OCI-LY3 (cell line): ENCODE data around the gene STX4.

Experiments
- H2AFZ ChIP-seq: fragments of 200-600, 300-600 bp; shearing (Covaris generic); 2 replicates; pipeline ENCODE4 v1.6.0; 2014; ENCODE audit warnings: antibody characterized with exemption, low read depth, low read length
- H3K27ac ChIP-seq: fragments of 200-600, 300-600 bp; sonication (generic); 2 replicates; pipeline ENCODE4 v1.5.1; 2014; ENCODE audit warnings: mild to moderate bottlenecking, low read length, moderate library complexity, mixed read lengths
- H3K27me3 ChIP-seq: fragments of 200-600, 300-600 bp; sonication (generic); 2 replicates; pipeline ENCODE4 v1.6.1; 2014; ENCODE audit warnings: low read depth, low read length, mixed read lengths
- H3K36me3 ChIP-seq: fragments of 200-600, 300-600 bp; sonication (generic); replicated peaks from 2 replicates; pipeline ENCODE3; 2014; ENCODE audit warnings: low read depth, low read length, mixed read lengths
- H3K4me1 ChIP-seq: fragments of 300-600, 200-600 bp; sonication (generic); 2 replicates; pipeline ENCODE4 v1.6.1; 2014; ENCODE audit warnings: low read length, mixed read lengths
- H3K4me2 ChIP-seq: fragments of 200-600, 300-600 bp; sonication (generic); 2 replicates; pipeline ENCODE4 v1.6.1; 2014; ENCODE audit warnings: low read length, mixed read lengths
- H3K4me3 ChIP-seq: fragments of 300-600, 200-600 bp; sonication (generic); 2 replicates; pipeline ENCODE4 v1.5.1; 2014; ENCODE audit warnings: antibody characterized with exemption, mild to moderate bottlenecking, low read length, moderate library complexity
- H3K79me2 ChIP-seq: fragments of 300-600, 200-600 bp; shearing (Covaris generic); 2 replicates; pipeline ENCODE4 v1.6.1; 2014; ENCODE audit warnings: mild to moderate bottlenecking, low read length, mixed read lengths
- H3K9ac ChIP-seq: fragments of 300-600, 200-600 bp; shearing (Covaris generic); 2 replicates; pipeline ENCODE4 v1.6.0; 2014; ENCODE audit warnings: mild to moderate bottlenecking, low read length, moderate library complexity
- H3K9me3 ChIP-seq: fragments of 200-600, 300-600 bp; shearing (Covaris generic); 2 replicates; pipeline ENCODE4 v1.6.1; 2014; ENCODE audit warnings: low read length, mixed read lengths; ENCODE audit not compliant: insufficient read depth
- H4K20me1 ChIP-seq: fragments of 200-600, 300-600 bp; sonication (generic); 2 replicates; pipeline ENCODE4 v1.6.1; 2016; ENCODE audit warnings: low read length, mixed read lengths; ENCODE audit not compliant: insufficient read depth
- EZH2phosphoT487 ChIP-seq: fragments of 200-600 bp; shearing (Covaris generic); IDR thresholded peaks from 2 replicates; pipeline ENCODE4 v1.6.1; 2018; ENCODE audit warnings: antibody characterized with exemption, mixed run types, low read depth
- TF ChIP-seq, protein P1 (sequence below): fragments of 200-600, 300-600 bp; sonication (generic); IDR thresholded peaks from 2 replicates; pipeline ENCODE4 v1.5.1; 2014; ENCODE audit warnings: antibody characterized with exemption, low read length, low read depth

STX4 gene

GRCh38 chr16:31004658-31005057 lies 28.7 kb upstream of the STX4 start:
- Histone ChIP-seq H4K20me1 (no peaks in the 10 kb centered on the region), H3K9ac (no peak overlapping the region), H3K4me1 (no peaks in the 10 kb centered on the region), H3K27me3 (0 out of 2 replicates have a peak, but pooled peaks cover 3% of the 10 kb centered on the region), H3K36me3 (no peaks in the 10 kb centered on the region), H2AFZ (no peak overlapping the region), H3K4me3 (no peak overlapping the region), H3K4me2 (no peak overlapping the region), H3K27ac (no peak overlapping the region), H3K79me2 (no peaks in the 10 kb centered on the region), H3K9me3 (no peaks in the 10 kb centered on the region)
- TF ChIP-seq, protein P1, sequence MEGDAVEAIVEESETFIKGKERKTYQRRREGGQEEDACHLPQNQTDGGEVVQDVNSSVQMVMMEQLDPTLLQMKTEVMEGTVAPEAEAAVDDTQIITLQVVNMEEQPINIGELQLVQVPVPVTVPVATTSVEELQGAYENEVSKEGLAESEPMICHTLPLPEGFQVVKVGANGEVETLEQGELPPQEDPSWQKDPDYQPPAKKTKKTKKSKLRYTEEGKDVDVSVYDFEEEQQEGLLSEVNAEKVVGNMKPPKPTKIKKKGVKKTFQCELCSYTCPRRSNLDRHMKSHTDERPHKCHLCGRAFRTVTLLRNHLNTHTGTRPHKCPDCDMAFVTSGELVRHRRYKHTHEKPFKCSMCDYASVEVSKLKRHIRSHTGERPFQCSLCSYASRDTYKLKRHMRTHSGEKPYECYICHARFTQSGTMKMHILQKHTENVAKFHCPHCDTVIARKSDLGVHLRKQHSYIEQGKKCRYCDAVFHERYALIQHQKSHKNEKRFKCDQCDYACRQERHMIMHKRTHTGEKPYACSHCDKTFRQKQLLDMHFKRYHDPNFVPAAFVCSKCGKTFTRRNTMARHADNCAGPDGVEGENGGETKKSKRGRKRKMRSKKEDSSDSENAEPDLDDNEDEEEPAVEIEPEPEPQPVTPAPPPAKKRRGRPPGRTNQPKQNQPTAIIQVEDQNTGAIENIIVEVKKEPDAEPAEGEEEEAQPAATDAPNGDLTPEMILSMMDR, result no peak
- no peak for TF ChIP-seq EZH2phosphoT487

- no peak overlapping the region for H3K27ac ChIP-seq
- no peak overlapping the region for H3K4me3 ChIP-seq
- no peak overlapping the region for H3K9ac ChIP-seq
- H3K27me3 ChIP-seq, result 0 out of 2 replicates have a peak, but pooled peaks cover 3% of the 10 kb centered on the region
- no peak overlapping the region for H2AFZ ChIP-seq
- H3K4me2 ChIP-seq, result no peak overlapping the region
- TF ChIP-seq EZH2phosphoT487, result no peak
- TF ChIP-seq, protein P1, result no peak
- H4K20me1 ChIP-seq, result no peaks in the 10 kb centered on the region
- no peaks in the 10 kb centered on the region for H3K4me1 ChIP-seq
- H3K79me2 ChIP-seq, result no peaks in the 10 kb centered on the region
- no peaks in the 10 kb centered on the region for H3K9me3 ChIP-seq
- no peaks in the 10 kb centered on the region for H3K36me3 ChIP-seq
Measured at GRCh38 chr16:31005350-31006085, 27.8 kb upstream of the STX4 start.

DNA sequence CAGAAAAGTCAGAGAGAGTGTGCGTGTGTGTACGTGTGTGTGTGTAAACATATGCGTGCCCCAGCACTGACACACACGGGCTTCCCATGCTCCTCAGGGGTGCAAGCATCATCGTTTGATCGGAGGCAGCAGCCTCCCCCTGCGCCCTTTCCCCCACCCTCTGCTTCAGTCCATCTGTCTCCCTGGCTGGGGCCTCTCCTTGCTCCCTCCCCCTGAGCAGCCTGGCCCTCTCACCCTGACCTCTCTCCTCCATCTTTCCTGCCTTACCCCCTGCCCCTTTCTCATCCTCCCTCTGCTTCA lies 27.3 kb upstream of the STX4 start:
- Histone ChIP-seq H3K9ac (no peak overlapping the region), H3K4me1 (no peaks in the 10 kb centered on the region), H3K4me3 (no peak overlapping the region), H3K4me2 (no peak overlapping the region), H3K36me3 (no peaks in the 10 kb centered on the region), H3K27ac (no peak overlapping the region), H3K79me2 (no peaks in the 10 kb centered on the region), H3K9me3 (no peaks in the 10 kb centered on the region), H2AFZ (no peak overlapping the region), H3K27me3 (0 out of 2 replicates have a peak, but pooled peaks cover 3% of the 10 kb centered on the region), H4K20me1 (no peaks in the 10 kb centered on the region)
- TF ChIP-seq EZH2phosphoT487, result no peak
- TF ChIP-seq, protein P1, result no peak

- no peak for TF ChIP-seq EZH2phosphoT487
- TF ChIP-seq, protein P1, result no peak
- Histone ChIP-seq H3K27me3 (0 out of 2 replicates have a peak, but pooled peaks cover 3% of the 10 kb centered on the region), H3K4me3 (no peak overlapping the region), H3K36me3 (no peaks in the 10 kb centered on the region), H2AFZ (no peak overlapping the region), H3K4me2 (no peak overlapping the region), H3K9me3 (no peaks in the 10 kb centered on the region), H3K79me2 (no peaks in the 10 kb centered on the region), H3K4me1 (no peaks in the 10 kb centered on the region), H4K20me1 (no peaks in the 10 kb centered on the region), H3K27ac (no peak overlapping the region), H3K9ac (no peak overlapping the region)
Measured at GRCh38 chr16:31006589-31006988, 26.8 kb upstream of the STX4 start.
